GM12878 (cell line): Measurements from ENCODE around the gene LDLRAD4. TPM values are rescaled to one million over a fixed set of nuclear protein-coding genes. Genes with fewer than 3 reads are reported as not detected.

Source experiments
- ATAC-seq: fragments of 200-7000 bp; cut with Tn5 transposase; 3 replicates; pipeline ENCODE4 v1.9.1; 2020; ENCODE audit warnings: mild to moderate bottlenecking, moderate library complexity
- BruUV-seq: library from RNA; stranded (reverse); fragments of 400-500 nt; replicated peaks from 2 replicates; lab custom pipeline; 2021; lab: Mats Ljungman, UMichigan
- CTCF ChIA-PET: fragments of 300-600 bp; sonication (Branson Sonifier 250); formaldehyde crosslinking; extraction: SDS; loops from one replicate; lab custom pipeline; 2021; ENCODE audit warnings: inconsistent platforms; lab: Yijun Ruan, JAX
- POLR2A ChIA-PET: fragments of 350-600 bp; formaldehyde crosslinking; extraction: SDS; loops from one replicate; lab custom pipeline; 2021; ENCODE audit warnings: inconsistent platforms; lab: Charles Lee
- RAD21 ChIA-PET: fragments of 300-600 bp; sonication (Branson Sonifier 250); formaldehyde crosslinking; loops from one replicate; lab custom pipeline; 2023; ENCODE audit warnings: antibody characterized with exemption; ENCODE audit not compliant: unreplicated experiment; lab: Charles Lee
- SMC1A ChIA-PET: fragments of 300-600 bp; sonication (Branson Sonifier 250); formaldehyde crosslinking; loops from one replicate; lab custom pipeline; 2023; ENCODE audit not compliant: unreplicated experiment, uncharacterized antibody; lab: Charles Lee
- DNase-seq: peaks from one replicate; pipeline ENCODE4 v3.0.0-alpha.2; 2011; ENCODE audit warnings: low read depth, low spot score
- FAIRE-seq: peaks from 3 replicates; lab custom pipeline; 2011; peaks lifted over from hg19 to GRCh38; lab: Jason Lieb, UNC
- H2AFZ ChIP-seq: 2 replicates; pipeline ENCODE4 v1.6.0; 2011; ENCODE audit warnings: low read depth, low read length, control low read depth; ENCODE audit not compliant: control insufficient read depth
- H3K27ac ChIP-seq: 2 replicates; pipeline ENCODE4 v1.5.1; 2011; ENCODE audit warnings: control low read depth; ENCODE audit not compliant: control insufficient read depth, insufficient read depth
- H3K27me3 ChIP-seq, 2 experiments: replicated peaks in 1 of 2; 2 replicates each; pipeline versions ENCODE4 v1.6.0 to v1.6.1; 2011; ENCODE audit warnings: low read length in 1 of 2; ENCODE audit not compliant: control insufficient read depth in 2 of 2, insufficient read depth in 2 of 2
- H3K36me3 ChIP-seq, 2 experiments: 2 replicates each; pipeline ENCODE4 v1.5.1; 2011; ENCODE audit warnings: low read length in 1 of 2; ENCODE audit not compliant: control insufficient read depth in 2 of 2, insufficient read depth in 2 of 2
- H3K4me1 ChIP-seq: 2 replicates; pipeline ENCODE4 v1.6.1; 2011; ENCODE audit warnings: mild to moderate bottlenecking, low read length, moderate library complexity, mixed read lengths; ENCODE audit not compliant: control insufficient read depth, insufficient read depth
- H3K4me2 ChIP-seq: 2 replicates; pipeline ENCODE4 v1.6.0; 2011; ENCODE audit warnings: control low read depth; ENCODE audit not compliant: control insufficient read depth, insufficient read depth
- H3K4me3 ChIP-seq: fragments of 200-600 bp; sonication (generic); 2 replicates; pipeline ENCODE4 v1.5.1; 2016
- H3K79me2 ChIP-seq: 2 replicates; pipeline ENCODE4 v1.6.0; 2011; ENCODE audit warnings: low read length; ENCODE audit not compliant: control insufficient read depth, insufficient read depth
- H3K9ac ChIP-seq: 2 replicates; pipeline ENCODE4 v1.8.0; 2011; ENCODE audit warnings: low read length, control low read depth, mixed read lengths; ENCODE audit not compliant: control insufficient read depth, insufficient read depth
- H3K9me3 ChIP-seq: replicated peaks from 3 replicates; pipeline ENCODE4 v1.5.1; 2011; ENCODE audit warnings: mild to moderate bottlenecking, low read length; ENCODE audit not compliant: control insufficient read depth, insufficient read depth
- H4K20me1 ChIP-seq: 2 replicates; pipeline ENCODE4 v1.6.0; 2011; ENCODE audit not compliant: control insufficient read depth, insufficient read depth
- ATF7 ChIP-seq: fragments of 450-650 bp; IDR thresholded peaks from 2 replicates; pipeline ENCODE4 v1.6.1; 2016; ENCODE audit warnings: low read depth, mild to moderate bottlenecking
- CHD1 ChIP-seq: IDR thresholded peaks from 2 replicates; pipeline ENCODE4 v1.6.1; 2012; ENCODE audit warnings: low read depth, low read length, improper control_type of control experiment
- CHD4 ChIP-seq: fragments of 200-600 bp; sonication (generic); IDR thresholded peaks from 2 replicates; pipeline ENCODE4 v1.6.1; 2016; ENCODE audit warnings: mild to moderate bottlenecking
- LARP7 ChIP-seq: fragments of 450-650 bp; IDR thresholded peaks from 2 replicates; pipeline ENCODE4 v1.6.1; 2017; ENCODE audit warnings: mild to moderate bottlenecking
- STAT1 ChIP-seq: fragments of 450-650 bp; conservative IDR thresholded peaks from 2 replicates; pipeline ENCODE4 v1.6.1; 2014; ENCODE audit warnings: antibody characterized with exemption, mild to moderate bottlenecking
- TCF3 ChIP-seq: IDR thresholded peaks from 2 replicates; pipeline ENCODE4 v1.6.1; 2012; ENCODE audit warnings: low read depth, mild to moderate bottlenecking, low read length, borderline replicate concordance; ENCODE audit not compliant: insufficient read depth
- YBX1 ChIP-seq: fragments of 450-650 bp; IDR thresholded peaks from 2 replicates; pipeline ENCODE4 v1.6.1; 2016; ENCODE audit warnings: antibody characterized with exemption
- WGBS: methylation state at CpG from one replicate; pipeline ENCODE4 v1.1.6; 2016; ENCODE audit warnings: low lambda C conversion rate; ENCODE audit not compliant: insufficient replicate concordance, insufficient coverage; ENCODE audit errors: missing lambda C conversion rate; 5-methylcytosine and 5-hydroxymethylcytosine counted together
- in situ Hi-C: fragments of 300-500 bp; cut with MboI; formaldehyde crosslinking; loops from 9 replicates; pipeline ENCODE4 v1.14.3; 2018; ENCODE audit warnings: mixed read lengths
- intact Hi-C: fragments of 100-400 bp; cut with micrococcal nuclease; formaldehyde crosslinking; loops from one replicate; pipeline ENCODE4 v1.14.2; 2022; ENCODE audit not compliant: unreplicated experiment
- polyA plus RNA-seq, 11 experiments: library from polyadenylated mRNA; depleted of rRNA in 4 of 11; unstranded in 6 of 11; stranded (reverse) in 5 of 11; fragments of >200 nt; fragmentation: Nextera tagmentation in 4 of 11; fragmentation: Illumina TruSeq in 1 of 11; extraction: Ambion mirVana in 4 of 11; extraction: Trizol in 1 of 11; gene quantifications; 1 replicate in 1 of 11; 2 replicates in 10 of 11; pipeline versions ENCODE4 v1.2.1 to v1.2.3, GENCODE V29; 2011 to 2016; ENCODE audit warnings: inconsistent platforms in 2 of 11, missing spikeins in 2 of 11, low read depth in 1 of 11
- total RNA-seq, 4 experiments: library from RNA; depleted of rRNA in 3 of 4; stranded (reverse); fragments of >200 nt in 3 of 4; fragmentation: Illumina TruSeq in 1 of 4; extraction: Trizol in 1 of 4; gene quantifications; 2 replicates each; pipeline versions ENCODE4 v1.2.1 to v1.2.3, GENCODE V29; 2013 to 2021
- TF ChIP-seq, protein P1 (sequence below): fragments of 450-650 bp; IDR thresholded peaks from 2 replicates; pipeline ENCODE4 v1.6.1; 2018; ENCODE audit warnings: borderline replicate concordance, mild to moderate bottlenecking; ENCODE audit not compliant: partially characterized antibody
- TF ChIP-seq, protein P2 (sequence below): fragments of 450-650 bp; conservative IDR thresholded peaks from 2 replicates; pipeline ENCODE4 v1.6.1; 2017; ENCODE audit warnings: mild to moderate bottlenecking, moderate library complexity
- TF ChIP-seq, protein P3 (sequence below): IDR thresholded peaks from 2 replicates; pipeline ENCODE4 v1.6.1; 2012; ENCODE audit warnings: improper control_type of control experiment, low read depth, low read length; ENCODE audit not compliant: insufficient replicate concordance
- TF ChIP-seq, protein P4 (sequence below): fragments of 450-650 bp; IDR thresholded peaks from 2 replicates; pipeline ENCODE4 v1.6.1; 2017; ENCODE audit warnings: mild to moderate bottlenecking, moderate library complexity

LDLRAD4 gene
- total and polyA plus RNA-seq, 10 of the 15 experiments (the other 5 are each of a cell fraction or from before 2014, with no cell fraction given) = 2.7 to 16.8 (median 11.2) TPM

DNA sequence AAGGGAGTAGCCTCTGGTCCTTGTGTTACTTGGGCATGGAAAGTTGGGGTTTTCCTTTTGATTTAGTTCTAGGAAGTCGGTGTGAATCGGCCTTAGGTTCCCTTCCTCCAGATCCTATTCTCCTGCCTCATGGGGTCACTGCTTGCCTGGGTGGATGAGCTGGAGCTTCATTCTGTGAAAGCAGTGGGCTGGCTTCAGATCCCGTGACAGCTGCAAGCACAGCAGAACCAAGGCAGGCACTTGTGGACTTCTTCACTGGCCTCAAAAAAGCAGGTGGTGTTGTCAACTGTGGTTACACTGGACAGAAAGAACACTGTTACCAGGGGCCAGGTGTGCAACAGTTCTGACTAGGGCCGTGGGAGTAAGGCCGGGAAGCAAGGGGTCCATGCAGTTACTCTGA is 243.4 kb downstream of the LDLRAD4 start:
- H4K20me1 ChIP-seq = no peaks in the 10 kb centered on the region
- no peaks in the 10 kb centered on the region; a peak in 1 of 4 replicates for H3K27me3 ChIP-seq
- ChIA-PET CTCF (no interaction called here), POLR2A (no interaction called here), RAD21 (no interaction called here), SMC1A (no interaction called here)
- no peak overlapping the region; the same call in 1 of the 2 replicates for H3K9ac ChIP-seq
- H2AFZ ChIP-seq = no peak overlapping the region
- BruUV-seq = no TSS peak
- peaks cover 3% of the 10 kb centered on the region; the same call in 2 of the 3 replicates for H3K9me3 ChIP-seq
- no peak for FAIRE-seq
- no peak overlapping the region for H3K27ac ChIP-seq
- in situ Hi-C loops (no loop called here), intact Hi-C loops (no loop called here)
- peaks cover 9% of the 10 kb centered on the region for H3K4me1 ChIP-seq
- no peak for DNase-seq
- ATAC-seq = no peak
- peaks cover 3% of the 10 kb centered on the region for H3K79me2 ChIP-seq
- H3K36me3 ChIP-seq = no peaks in the 10 kb centered on the region
- no peak overlapping the region for H3K4me3 ChIP-seq
- WGBS = 69% methylated on average over 5 of the region's 5 CpGs
- no peak overlapping the region for H3K4me2 ChIP-seq
- no peak for TF ChIP-seq CHD4
- TF ChIP-seq ATF7 = no peak
- TF ChIP-seq LARP7 = no peak
- no peak for TF ChIP-seq TCF3
- TF ChIP-seq YBX1 = no peak
- no peak for TF ChIP-seq STAT1
- TF ChIP-seq, protein P1, sequence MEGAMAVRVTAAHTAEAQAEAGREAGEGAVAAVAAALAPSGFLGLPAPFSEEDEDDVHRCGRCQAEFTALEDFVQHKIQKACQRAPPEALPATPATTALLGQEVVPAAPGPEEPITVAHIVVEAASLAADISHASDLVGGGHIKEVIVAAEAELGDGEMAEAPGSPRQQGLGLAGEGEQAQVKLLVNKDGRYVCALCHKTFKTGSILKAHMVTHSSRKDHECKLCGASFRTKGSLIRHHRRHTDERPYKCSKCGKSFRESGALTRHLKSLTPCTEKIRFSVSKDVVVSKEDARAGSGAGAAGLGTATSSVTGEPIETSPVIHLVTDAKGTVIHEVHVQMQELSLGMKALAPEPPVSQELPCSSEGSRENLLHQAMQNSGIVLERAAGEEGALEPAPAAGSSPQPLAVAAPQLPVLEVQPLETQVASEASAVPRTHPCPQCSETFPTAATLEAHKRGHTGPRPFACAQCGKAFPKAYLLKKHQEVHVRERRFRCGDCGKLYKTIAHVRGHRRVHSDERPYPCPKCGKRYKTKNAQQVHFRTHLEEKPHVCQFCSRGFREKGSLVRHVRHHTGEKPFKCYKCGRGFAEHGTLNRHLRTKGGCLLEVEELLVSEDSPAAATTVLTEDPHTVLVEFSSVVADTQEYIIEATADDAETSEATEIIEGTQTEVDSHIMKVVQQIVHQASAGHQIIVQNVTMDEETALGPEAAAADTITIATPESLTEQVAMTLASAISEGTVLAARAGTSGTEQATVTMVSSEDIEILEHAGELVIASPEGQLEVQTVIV = no peak
- TF ChIP-seq, protein P2, sequence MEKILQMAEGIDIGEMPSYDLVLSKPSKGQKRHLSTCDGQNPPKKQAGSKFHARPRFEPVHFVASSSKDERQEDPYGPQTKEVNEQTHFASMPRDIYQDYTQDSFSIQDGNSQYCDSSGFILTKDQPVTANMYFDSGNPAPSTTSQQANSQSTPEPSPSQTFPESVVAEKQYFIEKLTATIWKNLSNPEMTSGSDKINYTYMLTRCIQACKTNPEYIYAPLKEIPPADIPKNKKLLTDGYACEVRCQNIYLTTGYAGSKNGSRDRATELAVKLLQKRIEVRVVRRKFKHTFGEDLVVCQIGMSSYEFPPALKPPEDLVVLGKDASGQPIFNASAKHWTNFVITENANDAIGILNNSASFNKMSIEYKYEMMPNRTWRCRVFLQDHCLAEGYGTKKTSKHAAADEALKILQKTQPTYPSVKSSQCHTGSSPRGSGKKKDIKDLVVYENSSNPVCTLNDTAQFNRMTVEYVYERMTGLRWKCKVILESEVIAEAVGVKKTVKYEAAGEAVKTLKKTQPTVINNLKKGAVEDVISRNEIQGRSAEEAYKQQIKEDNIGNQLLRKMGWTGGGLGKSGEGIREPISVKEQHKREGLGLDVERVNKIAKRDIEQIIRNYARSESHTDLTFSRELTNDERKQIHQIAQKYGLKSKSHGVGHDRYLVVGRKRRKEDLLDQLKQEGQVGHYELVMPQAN = no peak
- TF ChIP-seq, protein P3, sequence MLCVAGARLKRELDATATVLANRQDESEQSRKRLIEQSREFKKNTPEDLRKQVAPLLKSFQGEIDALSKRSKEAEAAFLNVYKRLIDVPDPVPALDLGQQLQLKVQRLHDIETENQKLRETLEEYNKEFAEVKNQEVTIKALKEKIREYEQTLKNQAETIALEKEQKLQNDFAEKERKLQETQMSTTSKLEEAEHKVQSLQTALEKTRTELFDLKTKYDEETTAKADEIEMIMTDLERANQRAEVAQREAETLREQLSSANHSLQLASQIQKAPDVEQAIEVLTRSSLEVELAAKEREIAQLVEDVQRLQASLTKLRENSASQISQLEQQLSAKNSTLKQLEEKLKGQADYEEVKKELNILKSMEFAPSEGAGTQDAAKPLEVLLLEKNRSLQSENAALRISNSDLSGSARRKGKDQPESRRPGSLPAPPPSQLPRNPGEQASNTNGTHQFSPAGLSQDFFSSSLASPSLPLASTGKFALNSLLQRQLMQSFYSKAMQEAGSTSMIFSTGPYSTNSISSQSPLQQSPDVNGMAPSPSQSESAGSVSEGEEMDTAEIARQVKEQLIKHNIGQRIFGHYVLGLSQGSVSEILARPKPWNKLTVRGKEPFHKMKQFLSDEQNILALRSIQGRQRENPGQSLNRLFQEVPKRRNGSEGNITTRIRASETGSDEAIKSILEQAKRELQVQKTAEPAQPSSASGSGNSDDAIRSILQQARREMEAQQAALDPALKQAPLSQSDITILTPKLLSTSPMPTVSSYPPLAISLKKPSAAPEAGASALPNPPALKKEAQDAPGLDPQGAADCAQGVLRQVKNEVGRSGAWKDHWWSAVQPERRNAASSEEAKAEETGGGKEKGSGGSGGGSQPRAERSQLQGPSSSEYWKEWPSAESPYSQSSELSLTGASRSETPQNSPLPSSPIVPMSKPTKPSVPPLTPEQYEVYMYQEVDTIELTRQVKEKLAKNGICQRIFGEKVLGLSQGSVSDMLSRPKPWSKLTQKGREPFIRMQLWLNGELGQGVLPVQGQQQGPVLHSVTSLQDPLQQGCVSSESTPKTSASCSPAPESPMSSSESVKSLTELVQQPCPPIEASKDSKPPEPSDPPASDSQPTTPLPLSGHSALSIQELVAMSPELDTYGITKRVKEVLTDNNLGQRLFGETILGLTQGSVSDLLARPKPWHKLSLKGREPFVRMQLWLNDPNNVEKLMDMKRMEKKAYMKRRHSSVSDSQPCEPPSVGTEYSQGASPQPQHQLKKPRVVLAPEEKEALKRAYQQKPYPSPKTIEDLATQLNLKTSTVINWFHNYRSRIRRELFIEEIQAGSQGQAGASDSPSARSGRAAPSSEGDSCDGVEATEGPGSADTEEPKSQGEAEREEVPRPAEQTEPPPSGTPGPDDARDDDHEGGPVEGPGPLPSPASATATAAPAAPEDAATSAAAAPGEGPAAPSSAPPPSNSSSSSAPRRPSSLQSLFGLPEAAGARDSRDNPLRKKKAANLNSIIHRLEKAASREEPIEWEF = no peak
- TF ChIP-seq CHD1 = no peak
- TF ChIP-seq, protein P4, sequence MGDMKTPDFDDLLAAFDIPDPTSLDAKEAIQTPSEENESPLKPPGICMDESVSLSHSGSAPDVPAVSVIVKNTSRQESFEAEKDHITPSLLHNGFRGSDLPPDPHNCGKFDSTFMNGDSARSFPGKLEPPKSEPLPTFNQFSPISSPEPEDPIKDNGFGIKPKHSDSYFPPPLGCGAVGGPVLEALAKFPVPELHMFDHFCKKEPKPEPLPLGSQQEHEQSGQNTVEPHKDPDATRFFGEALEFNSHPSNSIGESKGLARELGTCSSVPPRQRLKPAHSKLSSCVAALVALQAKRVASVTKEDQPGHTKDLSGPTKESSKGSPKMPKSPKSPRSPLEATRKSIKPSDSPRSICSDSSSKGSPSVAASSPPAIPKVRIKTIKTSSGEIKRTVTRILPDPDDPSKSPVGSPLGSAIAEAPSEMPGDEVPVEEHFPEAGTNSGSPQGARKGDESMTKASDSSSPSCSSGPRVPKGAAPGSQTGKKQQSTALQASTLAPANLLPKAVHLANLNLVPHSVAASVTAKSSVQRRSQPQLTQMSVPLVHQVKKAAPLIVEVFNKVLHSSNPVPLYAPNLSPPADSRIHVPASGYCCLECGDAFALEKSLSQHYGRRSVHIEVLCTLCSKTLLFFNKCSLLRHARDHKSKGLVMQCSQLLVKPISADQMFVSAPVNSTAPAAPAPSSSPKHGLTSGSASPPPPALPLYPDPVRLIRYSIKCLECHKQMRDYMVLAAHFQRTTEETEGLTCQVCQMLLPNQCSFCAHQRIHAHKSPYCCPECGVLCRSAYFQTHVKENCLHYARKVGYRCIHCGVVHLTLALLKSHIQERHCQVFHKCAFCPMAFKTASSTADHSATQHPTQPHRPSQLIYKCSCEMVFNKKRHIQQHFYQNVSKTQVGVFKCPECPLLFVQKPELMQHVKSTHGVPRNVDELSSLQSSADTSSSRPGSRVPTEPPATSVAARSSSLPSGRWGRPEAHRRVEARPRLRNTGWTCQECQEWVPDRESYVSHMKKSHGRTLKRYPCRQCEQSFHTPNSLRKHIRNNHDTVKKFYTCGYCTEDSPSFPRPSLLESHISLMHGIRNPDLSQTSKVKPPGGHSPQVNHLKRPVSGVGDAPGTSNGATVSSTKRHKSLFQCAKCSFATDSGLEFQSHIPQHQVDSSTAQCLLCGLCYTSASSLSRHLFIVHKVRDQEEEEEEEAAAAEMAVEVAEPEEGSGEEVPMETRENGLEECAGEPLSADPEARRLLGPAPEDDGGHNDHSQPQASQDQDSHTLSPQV = no peak
